ENCODE measurements around the gene EGFR.

DNA sequence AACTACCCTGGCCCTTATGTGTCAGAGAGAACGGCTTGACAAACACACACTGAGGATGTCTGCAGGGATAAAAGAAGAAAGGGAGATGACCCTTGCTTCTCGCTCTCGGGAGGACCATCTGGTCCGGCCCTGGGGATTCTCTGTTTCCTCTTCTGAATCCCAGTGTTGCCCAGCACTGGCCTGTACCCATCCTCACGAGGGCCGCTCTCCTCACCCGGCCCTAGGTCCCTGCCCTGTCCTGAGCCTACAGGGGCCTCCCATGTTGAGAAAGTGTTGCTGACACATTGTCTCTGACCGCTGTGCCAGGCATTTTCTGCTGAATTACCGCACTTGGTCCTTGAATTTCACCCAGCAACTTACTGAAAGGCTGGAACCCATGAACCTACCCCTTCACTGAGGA, 174.4 kb downstream of the EGFR start:
- TF ChIP-seq POLR2A (IDR thresholded peaks at IDR 0.05), result no peak
- TF ChIP-seq, protein P1, sequence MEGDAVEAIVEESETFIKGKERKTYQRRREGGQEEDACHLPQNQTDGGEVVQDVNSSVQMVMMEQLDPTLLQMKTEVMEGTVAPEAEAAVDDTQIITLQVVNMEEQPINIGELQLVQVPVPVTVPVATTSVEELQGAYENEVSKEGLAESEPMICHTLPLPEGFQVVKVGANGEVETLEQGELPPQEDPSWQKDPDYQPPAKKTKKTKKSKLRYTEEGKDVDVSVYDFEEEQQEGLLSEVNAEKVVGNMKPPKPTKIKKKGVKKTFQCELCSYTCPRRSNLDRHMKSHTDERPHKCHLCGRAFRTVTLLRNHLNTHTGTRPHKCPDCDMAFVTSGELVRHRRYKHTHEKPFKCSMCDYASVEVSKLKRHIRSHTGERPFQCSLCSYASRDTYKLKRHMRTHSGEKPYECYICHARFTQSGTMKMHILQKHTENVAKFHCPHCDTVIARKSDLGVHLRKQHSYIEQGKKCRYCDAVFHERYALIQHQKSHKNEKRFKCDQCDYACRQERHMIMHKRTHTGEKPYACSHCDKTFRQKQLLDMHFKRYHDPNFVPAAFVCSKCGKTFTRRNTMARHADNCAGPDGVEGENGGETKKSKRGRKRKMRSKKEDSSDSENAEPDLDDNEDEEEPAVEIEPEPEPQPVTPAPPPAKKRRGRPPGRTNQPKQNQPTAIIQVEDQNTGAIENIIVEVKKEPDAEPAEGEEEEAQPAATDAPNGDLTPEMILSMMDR (IDR thresholded peaks at IDR 0.05), result no peak

Data from breast epithelium (tissue), 3 donors.